ENCODE measurements around the gene TES.

- TF ChIP-seq CTCF (IDR thresholded peaks at IDR 0.05) = no peak
- no peak for TF ChIP-seq POLR2A (IDR thresholded peaks at IDR 0.05)
Measured at GRCh38 chr7:116229366-116229765, 19.0 kb downstream of the TES start.

Measured in heart left ventricle (tissue), 13 donors.